K562 (cell line): ENCODE measurements around the gene KCNK3. TPM values are rescaled to one million over a fixed set of nuclear protein-coding genes. Genes with fewer than 3 reads are reported as not detected.
"Not testable (repeated sequence)": the region's sequence is repeated elsewhere in the genome, so short reads cannot be mapped to it uniquely, and the experiment has no call there.

ENCODE experiments used
- CTBP1 ChIP-seq: fragments of 450-650 bp; IDR thresholded peaks from 2 replicates; pipeline ENCODE4 v1.6.1; 2016; ENCODE audit warnings: borderline replicate concordance
- DPF2 ChIP-seq: fragments of 450-650 bp; IDR thresholded peaks from 2 replicates; pipeline ENCODE4 v1.6.1; 2016
- HBP1 ChIP-seq: fragments of 450-650 bp; formaldehyde crosslinking; IDR thresholded peaks from 2 replicates; pipeline ENCODE4 v1.4.0; 2022; ENCODE audit warnings: missing genetic modification characterization
- MBD1 ChIP-seq: fragments of 250-450 bp; sonication (Bioruptor Pico); IDR thresholded peaks from 2 replicates; pipeline ENCODE4 v1.8.0; 2022; ENCODE audit warnings: inconsistent platforms
- NFIX ChIP-seq: fragments of 250-450 bp; sonication (Bioruptor Pico); IDR thresholded peaks from 2 replicates; pipeline ENCODE4 v1.4.0; 2020; ENCODE audit warnings: low read depth, mild to moderate bottlenecking, moderate library complexity
- NFXL1 ChIP-seq: fragments of 450-650 bp; formaldehyde crosslinking; IDR thresholded peaks from 2 replicates; pipeline ENCODE4 v1.4.0; 2021; ENCODE audit warnings: mild to moderate bottlenecking
- REST ChIP-seq, 2 experiments: fragments of 450-650 bp; formaldehyde crosslinking in 1 of 2; IDR thresholded peaks; 2 replicates each; pipeline versions ENCODE4 v1.4.0 to v1.6.1; 2014 to 2020; ENCODE audit warnings: mild to moderate bottlenecking in 2 of 2, borderline replicate concordance in 1 of 2, low read depth in 1 of 2
- TFE3 ChIP-seq: fragments of 450-650 bp; formaldehyde crosslinking; IDR thresholded peaks from 2 replicates; pipeline ENCODE4 v1.4.0; 2020; ENCODE audit warnings: mild to moderate bottlenecking, mixed read lengths
- ZNF3 ChIP-seq: fragments of 250-450 bp; sonication (Bioruptor Pico); IDR thresholded peaks from 2 replicates; pipeline ENCODE4 v1.5.0; 2021; ENCODE audit warnings: mild to moderate bottlenecking, moderate library complexity
- ZNF444 ChIP-seq: fragments of 250-450 bp; sonication (Bioruptor Pico); IDR thresholded peaks from 2 replicates; pipeline ENCODE4 v1.4.0; 2020; ENCODE audit warnings: mild to moderate bottlenecking, moderate library complexity
- ZNF445 ChIP-seq: fragments of 250-450 bp; sonication (Bioruptor Pico); IDR thresholded peaks from 2 replicates; pipeline ENCODE4 v1.4.0; 2020; ENCODE audit warnings: low read depth, mild to moderate bottlenecking, moderate library complexity
- ZNF561 ChIP-seq: fragments of 450-650 bp; formaldehyde crosslinking; conservative IDR thresholded peaks from 2 replicates; pipeline ENCODE4 v1.4.0; 2020; ENCODE audit warnings: mild to moderate bottlenecking, moderate library complexity
- ZNF589 ChIP-seq: fragments of 200-800 bp; sonication (Bioruptor generic); IDR thresholded peaks from 2 replicates; pipeline ENCODE4 v1.6.1; 2016; ENCODE audit warnings: low read depth, missing genetic modification characterization, missing compliant biosample characterization
- ZNF766 ChIP-seq: fragments of 200-800 bp; sonication (Bioruptor generic); conservative IDR thresholded peaks from 2 replicates; pipeline ENCODE4 v1.6.1; 2016; ENCODE audit warnings: missing genetic modification characterization, missing compliant biosample characterization
- polyA plus RNA-seq, 8 experiments: library from polyadenylated mRNA; depleted of rRNA in 4 of 8; stranded (reverse) in 5 of 8; unstranded in 3 of 8; fragments of >200 nt; fragmentation: Nextera tagmentation in 2 of 8; fragmentation: Illumina TruSeq in 1 of 8; extraction: Ambion mirVana in 2 of 8; extraction: Trizol in 1 of 8; gene quantifications; 2 replicates each; pipeline versions ENCODE4 v1.2.1 to v1.2.3, GENCODE V29; 2011 to 2014; ENCODE audit warnings: inconsistent platforms in 1 of 8, missing spikeins in 1 of 8
- total RNA-seq, 7 experiments: library from RNA; depleted of rRNA in 6 of 7; stranded (reverse); fragments of >200 nt in 6 of 7; fragmentation: Illumina TruSeq in 2 of 7; extraction: Trizol in 2 of 7; gene quantifications; 2 replicates each; pipeline versions ENCODE4 v1.2.1 to v1.2.3, GENCODE V29; 2011 to 2021; ENCODE audit warnings: low replicate concordance in 1 of 7

The KCNK3 gene
- total and polyA plus RNA-seq, 9 of the 15 experiments (the other 6 are each of a cell fraction or from before 2014, with no cell fraction given): 0.01 to 0.20 (median 0.07) TPM; not detected in 5

GRCh38 chr2:26749787-26750420 is 57.4 kb downstream of the KCNK3 start (continued):
- TF ChIP-seq HBP1 (peak; percentile 82; the same call in 1 of the 2 replicates), ZNF445 (CRISPR knock-in tag) (peak; percentile 93), TFE3 (peak; percentile 51), DPF2 (peak; percentile 77), ZNF561 (CRISPR knock-in tag) (peak; percentile 91), ZNF3 (CRISPR knock-in tag) (0 out of 2 replicates have a peak, but pooled peaks have one; percentile 40), REST (CRISPR knock-in tag; IDR thresholded peaks at IDR 0.05; ENCODE audit: low read depth) (0 out of 2 replicates have a peak, but pooled peaks have one; percentile 42), NFXL1 (peak; percentile 93), ZNF766 (peak; percentile 97), CTBP1 (peak; percentile 90; the same call in 1 of the 2 replicates), MBD1 (peak; percentile 88), NFIX (CRISPR knock-in tag) (peak; percentile 36; the same call in 1 of the 2 replicates), ZNF444 (CRISPR knock-in tag) (peak; percentile 92; the same call in 1 of the 2 replicates), ZNF589 (CRISPR knock-in tag) (peak; percentile 97)
- TF ChIP-seq REST (IDR thresholded peaks at IDR 0.05; ENCODE audit: borderline replicate concordance): not testable (repeated sequence)
